8988T (cell line): ENCODE measurements around the gene HTR3C.

Source experiments
- DNase-seq: peaks from one replicate; pipeline ENCODE4 v3.0.0; 2011

The HTR3C gene

GRCh38 chr3:184096811-184097383, 44.0 kb downstream of the HTR3C start, which contains the start of gene HTR3E:
HTR3E (plus strand) TSS chr3:184097064; CDS start chr3:184097530, 466 bp downstream.
- DNase-seq, result no peak

GRCh38 chr3:184097556-184097955, 44.7 kb downstream of the HTR3C start:
- DNase-seq, result no peak

- DNase-seq, result no peak
Observed at GRCh38 chr3:184099806-184100686, 47.2 kb downstream of the HTR3C start.
